MM.1S (cell line): Measurements from ENCODE around the gene SRPK2.

Experiments
- DNase-seq: peaks from one replicate; pipeline ENCODE4 v3.0.0-alpha.2; 2015
- H2AFZ ChIP-seq: fragments of 300-600 bp; sonication (generic); 2 replicates; pipeline ENCODE4 v1.6.0; 2016; ENCODE audit warnings: antibody characterized with exemption, low read length
- H3F3A ChIP-seq: fragments of 300-600 bp; sonication (generic); 2 replicates; pipeline ENCODE4 v1.6.1; 2016; ENCODE audit warnings: mild to moderate bottlenecking, antibody characterized with exemption, low read length, moderate library complexity, mixed read lengths; ENCODE audit not compliant: insufficient read depth
- H3K27ac ChIP-seq: fragments of 300-600 bp; sonication (generic); 2 replicates; pipeline ENCODE4 v1.5.1; 2016; ENCODE audit warnings: mild to moderate bottlenecking, low read length
- H3K27me3 ChIP-seq: fragments of 300-600 bp; sonication (generic); replicated peaks from 2 replicates; pipeline ENCODE4 v1.6.0; 2016; ENCODE audit warnings: low read length; ENCODE audit not compliant: insufficient read depth
- H3K36me3 ChIP-seq: fragments of 300-600 bp; sonication (generic); replicated peaks from 2 replicates; pipeline ENCODE4 v1.6.1; 2016; ENCODE audit warnings: mild to moderate bottlenecking, low read length, mixed read lengths; ENCODE audit not compliant: insufficient read depth
- H3K4me1 ChIP-seq: fragments of 300-600 bp; sonication (generic); 2 replicates; pipeline ENCODE4 v1.6.1; 2016; ENCODE audit warnings: low read length, mixed read lengths
- H3K4me2 ChIP-seq: fragments of 300-600 bp; sonication (generic); 2 replicates; pipeline ENCODE4 v1.6.0; 2016; ENCODE audit warnings: low read depth, low read length
- H3K4me3 ChIP-seq: fragments of 300-600 bp; sonication (generic); 2 replicates; pipeline ENCODE4 v1.5.1; 2016; ENCODE audit warnings: low read length, mixed read lengths
- H3K79me2 ChIP-seq: fragments of 300-600 bp; sonication (generic); 2 replicates; pipeline ENCODE4 v1.6.1; 2016; ENCODE audit warnings: mixed run types, low read length, mixed read lengths
- H3K9ac ChIP-seq: fragments of 300-600 bp; sonication (generic); 2 replicates; pipeline ENCODE4 v1.6.1; 2016; ENCODE audit warnings: low read length, mixed read lengths
- H3K9me2 ChIP-seq: fragments of 300-600 bp; sonication (generic); replicated peaks from 2 replicates; pipeline ENCODE4 v1.6.1; 2016; ENCODE audit warnings: mild to moderate bottlenecking, low read length, mixed read lengths; ENCODE audit not compliant: insufficient read depth
- H3K9me3 ChIP-seq: fragments of 300-600 bp; sonication (generic); replicated peaks from 2 replicates; pipeline ENCODE4 v1.6.1; 2016; ENCODE audit warnings: mild to moderate bottlenecking, low read length, mixed read lengths; ENCODE audit not compliant: insufficient read depth
- H4K20me1 ChIP-seq: fragments of 300-600 bp; sonication (generic); 2 replicates; pipeline ENCODE4 v1.6.1; 2016; ENCODE audit warnings: mild to moderate bottlenecking, low read length, moderate library complexity, mixed read lengths; ENCODE audit not compliant: insufficient read depth
- CTCF ChIP-seq: fragments of 300-600 bp; sonication (generic); IDR thresholded peaks from 2 replicates; pipeline ENCODE4 v1.5.1; 2016; ENCODE audit warnings: antibody characterized with exemption, low read length, mixed read lengths
- EZH2 ChIP-seq: fragments of 300-600 bp; sonication (generic); optimal IDR thresholded peaks from 2 replicates; pipeline ENCODE3; 2017; ENCODE audit warnings: low read depth, mild to moderate bottlenecking, antibody characterized with exemption, low read length, mixed read lengths
- EZH2phosphoT487 ChIP-seq: fragments of 300-600 bp; sonication (generic); IDR thresholded peaks from 2 replicates; pipeline ENCODE4 v1.6.1; 2018; ENCODE audit warnings: antibody characterized with exemption, low read length

SRPK2 gene

GRCh38 chr7:105250239-105250638, 138.5 kb downstream of the SRPK2 start:
- H3K4me3 ChIP-seq = no peak overlapping the region
- DNase-seq = no peak
- H3K79me2 ChIP-seq = peaks cover 100% of the 10 kb centered on the region
- H3K9me3 ChIP-seq = no peaks in the 10 kb centered on the region
- no peak overlapping the region for H3K27ac ChIP-seq
- no peak for TF ChIP-seq EZH2phosphoT487
- TF ChIP-seq CTCF = no peak
- no peak for TF ChIP-seq EZH2
- no peak overlapping the region for H3K9ac ChIP-seq
- H3K27me3 ChIP-seq = no peaks in the 10 kb centered on the region
- no peak overlapping the region for H2AFZ ChIP-seq
- no peaks in the 10 kb centered on the region for H3K36me3 ChIP-seq
- no peaks in the 10 kb centered on the region for H3F3A ChIP-seq
- no peaks in the 10 kb centered on the region for H4K20me1 ChIP-seq
- no peak overlapping the region for H3K4me2 ChIP-seq
- no peaks in the 10 kb centered on the region for H3K9me2 ChIP-seq
- no peaks in the 10 kb centered on the region for H3K4me1 ChIP-seq

GRCh38 chr7:105249216-105249615, 139.5 kb downstream of the SRPK2 start:
- H3K9me2 ChIP-seq = no peaks in the 10 kb centered on the region
- no peak overlapping the region for H3K4me3 ChIP-seq
- no peak overlapping the region for H3K27ac ChIP-seq
- no peaks in the 10 kb centered on the region for H3K9me3 ChIP-seq
- no peak overlapping the region for H2AFZ ChIP-seq
- H3F3A ChIP-seq = no peaks in the 10 kb centered on the region
- no peaks in the 10 kb centered on the region for H3K27me3 ChIP-seq
- H3K36me3 ChIP-seq = no peaks in the 10 kb centered on the region
- TF ChIP-seq CTCF = no peak
- no peak for TF ChIP-seq EZH2
- no peak for TF ChIP-seq EZH2phosphoT487
- no peaks in the 10 kb centered on the region for H3K4me1 ChIP-seq
- DNase-seq = no peak
- H3K4me2 ChIP-seq = no peak overlapping the region
- H3K79me2 ChIP-seq = peaks cover 100% of the 10 kb centered on the region
- no peaks in the 10 kb centered on the region for H4K20me1 ChIP-seq
- H3K9ac ChIP-seq = no peak overlapping the region

- DNase-seq = no peak
- Histone ChIP-seq H3K9ac (no peak overlapping the region), H3K27me3 (no peaks in the 10 kb centered on the region), H3K9me3 (no peaks in the 10 kb centered on the region), H3K4me3 (no peak overlapping the region), H3F3A (no peaks in the 10 kb centered on the region), H3K79me2 (peaks cover 100% of the 10 kb centered on the region), H3K9me2 (no peaks in the 10 kb centered on the region), H2AFZ (no peak overlapping the region), H3K27ac (no peak overlapping the region), H3K4me2 (no peak overlapping the region), H3K36me3 (no peaks in the 10 kb centered on the region), H3K4me1 (no peaks in the 10 kb centered on the region), H4K20me1 (no peaks in the 10 kb centered on the region)
- TF ChIP-seq EZH2 = no peak
- TF ChIP-seq EZH2phosphoT487 = no peak
- TF ChIP-seq CTCF = no peak
These were observed 142.0 kb downstream of the SRPK2 start for GRCh38 chr7:105246679-105247078.

GRCh38 chr7:105246256-105246655, 142.5 kb downstream of the SRPK2 start:
- H3K4me3 ChIP-seq = no peak overlapping the region
- H3K27ac ChIP-seq = no peak overlapping the region
- no peaks in the 10 kb centered on the region for H3K27me3 ChIP-seq
- no peaks in the 10 kb centered on the region for H3K36me3 ChIP-seq
- H3K4me1 ChIP-seq = no peaks in the 10 kb centered on the region
- no peak overlapping the region for H3K4me2 ChIP-seq
- TF ChIP-seq EZH2phosphoT487 = no peak
- no peak for TF ChIP-seq EZH2
- no peak for TF ChIP-seq CTCF
- H3K9me3 ChIP-seq = no peaks in the 10 kb centered on the region
- H3F3A ChIP-seq = no peaks in the 10 kb centered on the region
- H3K79me2 ChIP-seq = peaks cover 100% of the 10 kb centered on the region
- H3K9ac ChIP-seq = no peak overlapping the region
- H3K9me2 ChIP-seq = no peaks in the 10 kb centered on the region
- no peaks in the 10 kb centered on the region for H4K20me1 ChIP-seq
- H2AFZ ChIP-seq = no peak overlapping the region
- DNase-seq = no peak
